ENCODE measurements around the gene CLPX. TPM values are rescaled to one million over a fixed set of nuclear protein-coding genes. Genes with fewer than 3 reads are reported as not detected.

CLPX gene
- total RNA-seq, 1 donor from 2014 or later: 45.3 TPM

DNA sequence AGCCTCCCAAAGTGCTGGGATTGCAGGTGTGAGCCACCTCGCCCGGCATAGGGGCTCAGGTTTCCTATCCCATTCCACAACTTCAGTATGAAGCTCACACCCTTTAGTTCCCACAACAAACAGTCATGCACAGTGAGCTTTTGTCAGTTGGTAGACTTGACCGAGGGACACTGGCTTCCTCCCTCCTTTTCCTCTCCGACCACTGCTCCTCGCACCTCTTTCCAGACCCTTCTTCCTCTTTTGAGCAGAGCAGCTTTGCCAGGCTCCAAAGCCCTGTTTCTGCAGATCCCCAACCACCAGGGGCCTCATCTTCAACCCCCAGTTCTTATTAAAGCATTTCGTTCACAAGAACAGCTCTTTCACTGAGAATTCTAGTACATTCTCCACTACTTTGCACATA is 38.9 kb upstream of the CLPX start:
- H3K36me3 ChIP-seq (ENCODE audit: control insufficient read depth, insufficient read depth, low read length): no peaks in the 10 kb centered on the region
- H3K27me3 ChIP-seq (ENCODE audit: control insufficient read depth, insufficient read depth, low read length): no peaks in the 10 kb centered on the region
- no peak overlapping the region for H3K4me3 ChIP-seq (ENCODE audit: low read depth, low read length)
- TF ChIP-seq, protein P1, sequence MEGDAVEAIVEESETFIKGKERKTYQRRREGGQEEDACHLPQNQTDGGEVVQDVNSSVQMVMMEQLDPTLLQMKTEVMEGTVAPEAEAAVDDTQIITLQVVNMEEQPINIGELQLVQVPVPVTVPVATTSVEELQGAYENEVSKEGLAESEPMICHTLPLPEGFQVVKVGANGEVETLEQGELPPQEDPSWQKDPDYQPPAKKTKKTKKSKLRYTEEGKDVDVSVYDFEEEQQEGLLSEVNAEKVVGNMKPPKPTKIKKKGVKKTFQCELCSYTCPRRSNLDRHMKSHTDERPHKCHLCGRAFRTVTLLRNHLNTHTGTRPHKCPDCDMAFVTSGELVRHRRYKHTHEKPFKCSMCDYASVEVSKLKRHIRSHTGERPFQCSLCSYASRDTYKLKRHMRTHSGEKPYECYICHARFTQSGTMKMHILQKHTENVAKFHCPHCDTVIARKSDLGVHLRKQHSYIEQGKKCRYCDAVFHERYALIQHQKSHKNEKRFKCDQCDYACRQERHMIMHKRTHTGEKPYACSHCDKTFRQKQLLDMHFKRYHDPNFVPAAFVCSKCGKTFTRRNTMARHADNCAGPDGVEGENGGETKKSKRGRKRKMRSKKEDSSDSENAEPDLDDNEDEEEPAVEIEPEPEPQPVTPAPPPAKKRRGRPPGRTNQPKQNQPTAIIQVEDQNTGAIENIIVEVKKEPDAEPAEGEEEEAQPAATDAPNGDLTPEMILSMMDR (IDR thresholded peaks at IDR 0.05; ENCODE audit: insufficient read depth, low read length, severe bottlenecking): no peak
- DNase-seq (ENCODE audit: low read depth) (no peak), FAIRE-seq (no peak)

DNA sequence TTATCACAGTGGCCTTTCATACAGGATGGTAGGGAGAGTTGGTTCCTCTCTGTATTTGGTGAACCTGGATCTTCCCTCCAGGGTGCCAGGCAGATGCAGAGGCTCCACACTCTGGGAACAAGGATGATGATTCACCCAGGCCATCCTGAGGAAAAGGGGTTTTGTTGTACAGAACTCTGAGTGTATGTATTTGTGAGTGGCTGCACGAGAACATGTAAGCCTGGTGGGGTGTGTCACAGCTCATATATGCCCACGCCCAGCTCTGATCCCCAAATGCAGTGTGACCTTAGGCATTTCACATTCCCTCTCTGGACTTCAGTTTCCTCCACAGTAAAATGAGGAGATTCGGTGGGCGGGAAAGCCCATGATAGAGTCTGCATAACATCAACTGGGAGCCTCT is 37.7 kb upstream of the CLPX start:
- no peak overlapping the region for H3K4me3 ChIP-seq (ENCODE audit: low read depth, low read length)

DNA sequence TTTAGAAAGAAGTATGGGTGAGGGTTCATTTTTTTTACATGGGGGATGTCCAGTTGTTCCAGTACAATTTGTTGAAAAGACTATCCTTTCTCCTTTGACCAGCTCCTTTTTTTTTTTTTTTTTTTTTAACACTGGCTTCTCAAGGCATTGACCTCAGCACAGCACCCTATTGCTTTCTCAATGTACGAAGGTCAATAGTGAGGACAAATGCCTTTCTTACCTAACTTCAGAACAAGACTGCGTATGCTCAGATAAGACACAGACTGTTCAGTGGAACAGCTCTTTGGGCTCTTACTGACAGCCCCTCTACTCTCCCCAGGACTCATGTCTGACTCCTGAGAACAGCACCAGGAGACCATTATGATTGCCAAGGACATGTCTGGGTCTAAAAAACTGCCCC is 36.6 kb upstream of the CLPX start:
- TF ChIP-seq, protein P1 (IDR thresholded peaks at IDR 0.05; ENCODE audit: insufficient read depth, low read length, severe bottlenecking): no peak
- Histone ChIP-seq H3K36me3 (ENCODE audit: control insufficient read depth, insufficient read depth, low read length) (no peaks in the 10 kb centered on the region), H3K4me3 (ENCODE audit: low read depth, low read length) (no peak overlapping the region), H3K27me3 (ENCODE audit: control insufficient read depth, insufficient read depth, low read length) (no peaks in the 10 kb centered on the region)
- FAIRE-seq: no peak
- no peak for DNase-seq (ENCODE audit: low read depth)

More for the DNA sequence above, 37.7 kb upstream of the CLPX start:
- no peaks in the 10 kb centered on the region for H3K36me3 ChIP-seq (ENCODE audit: control insufficient read depth, insufficient read depth, low read length)
- no peaks in the 10 kb centered on the region for H3K27me3 ChIP-seq (ENCODE audit: control insufficient read depth, insufficient read depth, low read length)
- TF ChIP-seq, protein P1 (IDR thresholded peaks at IDR 0.05; ENCODE audit: insufficient read depth, low read length, severe bottlenecking): no peak
- FAIRE-seq: no peak
- DNase-seq (ENCODE audit: low read depth): peak; percentile 23

DNA sequence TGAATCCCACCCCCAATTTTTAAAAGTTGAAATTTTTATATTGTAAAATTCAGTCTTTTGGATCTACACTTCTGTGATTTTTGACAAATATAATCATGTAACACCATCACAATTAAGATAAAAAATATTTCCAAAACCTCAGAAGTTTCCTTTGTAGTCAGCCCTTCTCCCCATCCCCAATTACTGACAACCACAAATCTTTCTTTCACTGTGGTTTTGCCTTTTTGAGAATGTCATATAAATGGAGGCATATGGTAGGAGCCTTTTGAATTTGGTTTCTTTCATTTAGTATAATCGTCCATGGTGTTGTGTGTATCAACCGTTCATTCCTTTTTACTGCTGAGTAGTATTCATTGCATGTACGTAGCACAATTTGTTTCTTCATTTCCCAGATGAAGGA is 34.0 kb upstream of the CLPX start:
- TF ChIP-seq, protein P1 (IDR thresholded peaks at IDR 0.05; ENCODE audit: insufficient read depth, low read length, severe bottlenecking): no peak
- H3K36me3 ChIP-seq (ENCODE audit: control insufficient read depth, insufficient read depth, low read length): no peaks in the 10 kb centered on the region
- DNase-seq (ENCODE audit: low read depth): no peak
- no peak overlapping the region for H3K4me3 ChIP-seq (ENCODE audit: low read depth, low read length)
- no peak for FAIRE-seq
- H3K27me3 ChIP-seq (ENCODE audit: control insufficient read depth, insufficient read depth, low read length): no peaks in the 10 kb centered on the region

DNA sequence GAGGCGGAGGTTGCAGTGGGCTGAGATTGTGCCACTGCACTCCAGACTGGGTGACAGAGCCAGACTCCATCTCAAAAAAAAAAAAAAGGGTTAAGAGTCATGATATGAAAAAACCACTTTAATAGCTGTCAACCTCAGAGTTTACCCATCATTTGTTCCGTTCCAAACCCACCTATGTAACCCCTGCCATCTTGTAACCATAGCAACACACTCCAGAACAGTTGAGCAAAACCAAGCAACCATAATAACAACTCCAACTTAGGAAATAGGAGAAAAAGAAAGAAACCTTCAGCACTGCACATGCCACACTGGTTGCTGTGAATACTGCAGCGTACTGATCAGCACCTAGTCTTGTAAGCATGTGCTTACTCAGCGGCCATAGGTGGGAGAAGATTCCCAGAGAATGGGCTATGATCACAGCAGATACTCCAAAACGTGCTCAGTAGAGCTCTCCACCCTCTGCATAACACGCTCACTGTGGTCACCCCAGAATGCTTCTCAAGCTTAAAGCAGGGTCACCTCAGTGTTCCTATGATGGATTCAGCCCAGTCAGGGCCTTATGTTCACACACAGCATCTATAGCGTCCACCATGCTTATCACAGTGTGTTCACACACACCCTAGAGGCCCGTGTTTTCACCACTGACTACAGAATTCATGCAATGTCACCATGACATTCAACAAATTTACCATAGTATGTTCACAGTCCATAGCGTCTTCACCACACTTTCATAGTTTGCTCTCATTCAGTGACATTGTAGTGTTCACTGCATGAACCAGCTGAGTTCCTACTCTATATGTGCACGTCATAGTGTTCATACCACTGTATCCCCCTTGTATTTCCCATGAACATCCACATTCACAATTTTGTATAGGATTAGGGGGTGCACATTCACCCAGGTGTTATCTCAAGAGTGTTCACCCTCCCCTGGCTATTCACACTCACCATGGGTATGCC is 32.7 kb upstream of the CLPX start:
- H3K27me3 ChIP-seq (ENCODE audit: control insufficient read depth, insufficient read depth, low read length): no peaks in the 10 kb centered on the region
- FAIRE-seq (no peak), DNase-seq (ENCODE audit: low read depth) (no peak)
- H3K4me3 ChIP-seq (ENCODE audit: low read depth, low read length): no peak overlapping the region
- no peaks in the 10 kb centered on the region for H3K36me3 ChIP-seq (ENCODE audit: control insufficient read depth, insufficient read depth, low read length)
- TF ChIP-seq, protein P1 (IDR thresholded peaks at IDR 0.05; ENCODE audit: insufficient read depth, low read length, severe bottlenecking): no peak
